ENCODE data around the gene URB1.

GRCh38 chr21:32321480-32321879 is 71.3 kb downstream of the URB1 start:
- TF ChIP-seq CTCF (IDR thresholded peaks at IDR 0.05) (no peak), POLR2AphosphoS5 (IDR thresholded peaks at IDR 0.05; ENCODE audit: low read depth, low read length) (no peak)
